SK-N-SH treated with all-trans-retinoic acid at 6 μM for 48 hours (cell line): Measurements from ENCODE around the gene CCBE1.
"Not testable (repeated sequence)": the region's sequence is repeated elsewhere in the genome, so short reads cannot be mapped to it uniquely, and the experiment has no call there.

ENCODE experiments used
- ATAC-seq: fragments of 200-7000 bp; cut with Tn5 transposase; 3 replicates; pipeline ENCODE4 v1.9.1; 2020; ENCODE audit warnings: mild to moderate bottlenecking, moderate library complexity
- ARNTL ChIP-seq: fragments of 450-650 bp; formaldehyde crosslinking; IDR thresholded peaks from 2 replicates; pipeline ENCODE4 v1.5.0; 2020; ENCODE audit warnings: low read depth, mild to moderate bottlenecking, moderate library complexity, borderline replicate concordance
- BACH2 ChIP-seq: fragments of 250-450 bp; sonication (Bioruptor Pico); IDR thresholded peaks from 2 replicates; pipeline ENCODE4 v1.9.0; 2021; ENCODE audit warnings: mild to moderate bottlenecking, borderline replicate concordance
- CSDC2 ChIP-seq: fragments of 250-450 bp; sonication (Bioruptor Pico); IDR thresholded peaks from 2 replicates; pipeline ENCODE4 v1.5.0; 2020; ENCODE audit warnings: mild to moderate bottlenecking, moderate library complexity
- ESRRG ChIP-seq: fragments of 250-450 bp; sonication (Bioruptor Pico); IDR thresholded peaks from 2 replicates; pipeline ENCODE4 v1.6.1; 2021; ENCODE audit warnings: mild to moderate bottlenecking
- GLIS3 ChIP-seq: fragments of 250-450 bp; sonication (Bioruptor Pico); IDR thresholded peaks from 2 replicates; pipeline ENCODE4 v1.5.0; 2020; ENCODE audit warnings: mild to moderate bottlenecking, moderate library complexity
- ISL1 ChIP-seq: fragments of 250-450 bp; sonication (Bioruptor Pico); IDR thresholded peaks from 2 replicates; pipeline ENCODE4 v2.1.2; 2022; ENCODE audit warnings: mild to moderate bottlenecking, moderate library complexity
- OSR1 ChIP-seq: fragments of 250-450 bp; sonication (Bioruptor Pico); IDR thresholded peaks from 2 replicates; pipeline ENCODE4 v1.8.0; 2022; ENCODE audit warnings: moderate library complexity, mild to moderate bottlenecking, inconsistent platforms
- PATZ1 ChIP-seq: fragments of 250-450 bp; sonication (Bioruptor Pico); IDR thresholded peaks from 2 replicates; pipeline ENCODE4 v1.8.0; 2020; ENCODE audit warnings: mild to moderate bottlenecking, moderate library complexity, borderline replicate concordance
- PPARA ChIP-seq: fragments of 250-450 bp; sonication (Bioruptor Pico); IDR thresholded peaks from 2 replicates; pipeline ENCODE4 v1.5.0; 2020; ENCODE audit warnings: mild to moderate bottlenecking, borderline replicate concordance
- RARB ChIP-seq: fragments of 250-450 bp; sonication (Bioruptor Pico); IDR thresholded peaks from 2 replicates; pipeline ENCODE4 v1.8.0; 2021; ENCODE audit warnings: mild to moderate bottlenecking, moderate library complexity
- SNAI2 ChIP-seq: fragments of 250-450 bp; sonication (Bioruptor Pico); IDR thresholded peaks from 2 replicates; pipeline ENCODE4 v1.5.0; 2020; ENCODE audit warnings: mild to moderate bottlenecking, moderate library complexity
- TCF4 ChIP-seq: fragments of 250-450 bp; sonication (Bioruptor Pico); IDR thresholded peaks from 2 replicates; pipeline ENCODE4 v1.8.0; 2021; ENCODE audit warnings: mild to moderate bottlenecking, moderate library complexity, borderline replicate concordance
- TOX ChIP-seq: fragments of 250-450 bp; sonication (Bioruptor Pico); IDR thresholded peaks from 2 replicates; pipeline ENCODE4 v1.8.0; 2021; ENCODE audit warnings: mild to moderate bottlenecking, moderate library complexity, borderline replicate concordance
- ZC3H10 ChIP-seq: fragments of 250-450 bp; sonication (Bioruptor Pico); IDR thresholded peaks from 2 replicates; pipeline ENCODE4 v1.5.1; 2021; ENCODE audit warnings: mild to moderate bottlenecking, moderate library complexity
- ZFP3 ChIP-seq: fragments of 250-450 bp; sonication (Bioruptor Pico); IDR thresholded peaks from 2 replicates; pipeline ENCODE4 v1.5.0; 2020; ENCODE audit warnings: mild to moderate bottlenecking, moderate library complexity
- ZFP30 ChIP-seq: fragments of 450-650 bp; formaldehyde crosslinking; IDR thresholded peaks from 2 replicates; pipeline ENCODE4 v1.5.0; 2022; ENCODE audit warnings: mild to moderate bottlenecking, moderate library complexity
- ZNF565 ChIP-seq: fragments of 450-650 bp; formaldehyde crosslinking; conservative IDR thresholded peaks from 2 replicates; pipeline ENCODE4 v1.5.0; 2020; ENCODE audit warnings: low read depth, mild to moderate bottlenecking, moderate library complexity
- ZNF70 ChIP-seq: fragments of 450-650 bp; formaldehyde crosslinking; IDR thresholded peaks from 2 replicates; pipeline ENCODE4 v1.5.0; 2020; ENCODE audit warnings: mild to moderate bottlenecking, moderate library complexity
- ZNF8 ChIP-seq: fragments of 450-650 bp; formaldehyde crosslinking; IDR thresholded peaks from 2 replicates; pipeline ENCODE4 v1.5.0; 2020; ENCODE audit warnings: mild to moderate bottlenecking, moderate library complexity
- TF ChIP-seq, protein P1 (sequence below): fragments of 250-450 bp; sonication (Bioruptor Pico); IDR thresholded peaks from 2 replicates; pipeline ENCODE4 v1.5.1; 2021; ENCODE audit warnings: mild to moderate bottlenecking, moderate library complexity
- TF ChIP-seq, protein P2 (sequence below): fragments of 250-450 bp; sonication (Bioruptor Pico); IDR thresholded peaks from 2 replicates; pipeline ENCODE4 v1.5.1; 2020; ENCODE audit warnings: low read depth, mild to moderate bottlenecking, moderate library complexity

CCBE1 gene

GRCh38 chr18:59516356-59517155, 180.7 kb downstream of the CCBE1 start (continued):
- peak; percentile 59; the same call in 1 of the 2 replicates for TF ChIP-seq PATZ1 (CRISPR knock-in tag)
- TF ChIP-seq TCF4 (CRISPR knock-in tag), result peak; percentile 96
- no peak for TF ChIP-seq ZNF565
- TF ChIP-seq ZNF8, result no peak
- no peak for TF ChIP-seq ZFP30 (CRISPR knock-in tag)
- no peak for TF ChIP-seq OSR1
- peak; percentile 89 for TF ChIP-seq ESRRG (CRISPR knock-in tag)
- TF ChIP-seq PPARA (CRISPR knock-in tag), result no peak
- TF ChIP-seq, protein P1, sequence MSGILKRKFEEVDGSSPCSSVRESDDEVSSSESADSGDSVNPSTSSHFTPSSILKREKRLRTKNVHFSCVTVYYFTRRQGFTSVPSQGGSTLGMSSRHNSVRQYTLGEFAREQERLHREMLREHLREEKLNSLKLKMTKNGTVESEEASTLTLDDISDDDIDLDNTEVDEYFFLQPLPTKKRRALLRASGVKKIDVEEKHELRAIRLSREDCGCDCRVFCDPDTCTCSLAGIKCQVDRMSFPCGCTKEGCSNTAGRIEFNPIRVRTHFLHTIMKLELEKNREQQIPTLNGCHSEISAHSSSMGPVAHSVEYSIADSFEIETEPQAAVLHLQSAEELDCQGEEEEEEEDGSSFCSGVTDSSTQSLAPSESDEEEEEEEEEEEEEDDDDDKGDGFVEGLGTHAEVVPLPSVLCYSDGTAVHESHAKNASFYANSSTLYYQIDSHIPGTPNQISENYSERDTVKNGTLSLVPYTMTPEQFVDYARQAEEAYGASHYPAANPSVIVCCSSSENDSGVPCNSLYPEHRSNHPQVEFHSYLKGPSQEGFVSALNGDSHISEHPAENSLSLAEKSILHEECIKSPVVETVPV (CRISPR knock-in tag), result peak; percentile 76; the same call in 1 of the 2 replicates
- TF ChIP-seq, protein P2, sequence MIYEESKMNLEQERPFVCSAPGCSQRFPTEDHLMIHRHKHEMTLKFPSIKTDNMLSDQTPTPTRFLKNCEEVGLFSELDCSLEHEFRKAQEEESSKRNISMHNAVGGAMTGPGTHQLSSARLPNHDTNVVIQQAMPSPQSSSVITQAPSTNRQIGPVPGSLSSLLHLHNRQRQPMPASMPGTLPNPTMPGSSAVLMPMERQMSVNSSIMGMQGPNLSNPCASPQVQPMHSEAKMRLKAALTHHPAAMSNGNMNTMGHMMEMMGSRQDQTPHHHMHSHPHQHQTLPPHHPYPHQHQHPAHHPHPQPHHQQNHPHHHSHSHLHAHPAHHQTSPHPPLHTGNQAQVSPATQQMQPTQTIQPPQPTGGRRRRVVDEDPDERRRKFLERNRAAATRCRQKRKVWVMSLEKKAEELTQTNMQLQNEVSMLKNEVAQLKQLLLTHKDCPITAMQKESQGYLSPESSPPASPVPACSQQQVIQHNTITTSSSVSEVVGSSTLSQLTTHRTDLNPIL (CRISPR knock-in tag), result peak; percentile 93
- TF ChIP-seq ISL1 (CRISPR knock-in tag), result peak; percentile 91
- no peak for TF ChIP-seq ZC3H10 (CRISPR knock-in tag)
- 0 out of 2 replicates have a peak, but pooled peaks have one; percentile 11 for TF ChIP-seq ZNF70 (CRISPR knock-in tag)

DNA sequence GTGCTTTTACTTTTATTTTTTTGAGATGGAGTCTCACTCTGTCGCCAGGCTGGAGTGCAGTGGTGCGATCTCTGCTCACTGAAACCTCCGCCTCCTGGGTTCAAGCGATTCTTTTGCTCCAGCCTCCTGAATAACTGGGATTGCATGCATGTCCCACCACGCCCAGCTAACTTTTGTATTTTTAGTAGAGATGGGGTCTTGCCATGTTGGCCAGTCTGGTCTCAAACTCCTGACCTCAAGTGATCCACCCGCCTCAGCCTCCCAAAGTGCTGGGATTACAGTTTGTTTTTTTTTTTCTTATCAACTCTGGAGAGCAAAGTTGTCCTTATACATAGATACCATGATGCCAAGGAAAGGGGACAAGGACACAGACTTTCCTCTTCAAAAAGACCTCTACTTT, 181.3 kb downstream of the CCBE1 start:
- not testable (repeated sequence) for ATAC-seq

- TF ChIP-seq PATZ1 (CRISPR knock-in tag), result no peak
- TF ChIP-seq ARNTL, result no peak
- no peak for TF ChIP-seq OSR1
- TF ChIP-seq GLIS3 (CRISPR knock-in tag), result no peak
- TF ChIP-seq TCF4 (CRISPR knock-in tag), result no peak
- no peak for TF ChIP-seq ISL1 (CRISPR knock-in tag)
- no peak for TF ChIP-seq CSDC2
- no peak for TF ChIP-seq ZNF565
- no peak for TF ChIP-seq ZFP3 (CRISPR knock-in tag)
- no peak for TF ChIP-seq ZNF8
- TF ChIP-seq TOX (CRISPR knock-in tag), result no peak
- no peak for TF ChIP-seq ZNF70 (CRISPR knock-in tag)
- TF ChIP-seq SNAI2, result no peak
- TF ChIP-seq ZFP30 (CRISPR knock-in tag), result no peak
- no peak for TF ChIP-seq RARB
- TF ChIP-seq BACH2, result no peak
- TF ChIP-seq ZC3H10 (CRISPR knock-in tag), result no peak
- ATAC-seq, result no peak
Observed at GRCh38 chr18:59515147-59515546, 182.1 kb downstream of the CCBE1 start.

- ATAC-seq, result peak; percentile 65
- TF ChIP-seq ISL1 (CRISPR knock-in tag), result 0 out of 2 replicates have a peak, but pooled peaks have one; percentile 20
- TF ChIP-seq RARB, result no peak
- TF ChIP-seq ZNF565, result no peak
- TF ChIP-seq SNAI2, result no peak
- TF ChIP-seq ZNF70 (CRISPR knock-in tag), result no peak
Observed at GRCh38 chr18:59514203-59514602, 183.0 kb downstream of the CCBE1 start.
